IPS-18c (cell line): ENCODE measurements around the gene TMEM201.
"Not testable (repeated sequence)": the region's sequence is repeated elsewhere in the genome, so short reads cannot be mapped to it uniquely, and the experiment has no call there.

Source experiments
- H3K4me3 ChIP-seq: 2 replicates; pipeline ENCODE4 v1.7.0; 2013; ENCODE audit warnings: low read depth, mild to moderate bottlenecking, low read length, moderate library complexity; ENCODE audit not compliant: insufficient read depth
- H3K9me3 ChIP-seq: one replicate; pipeline ENCODE4 v1.6.1; 2013; ENCODE audit warnings: mild to moderate bottlenecking, low read length, moderate library complexity; ENCODE audit not compliant: control insufficient read depth, insufficient read depth

TMEM201 gene

GRCh38 chr1:9588551-9589143 lies at the start of gene TMEM201:
Gene TMEM201 (plus strand): TSS chr1:9588911. CDS start chr1:9588931, 20 bp downstream.
- Histone ChIP-seq H3K4me3 (peak within 1 kb of the TSS; percentile 82), H3K9me3 (no peaks in the 10 kb centered on the region)

DNA sequence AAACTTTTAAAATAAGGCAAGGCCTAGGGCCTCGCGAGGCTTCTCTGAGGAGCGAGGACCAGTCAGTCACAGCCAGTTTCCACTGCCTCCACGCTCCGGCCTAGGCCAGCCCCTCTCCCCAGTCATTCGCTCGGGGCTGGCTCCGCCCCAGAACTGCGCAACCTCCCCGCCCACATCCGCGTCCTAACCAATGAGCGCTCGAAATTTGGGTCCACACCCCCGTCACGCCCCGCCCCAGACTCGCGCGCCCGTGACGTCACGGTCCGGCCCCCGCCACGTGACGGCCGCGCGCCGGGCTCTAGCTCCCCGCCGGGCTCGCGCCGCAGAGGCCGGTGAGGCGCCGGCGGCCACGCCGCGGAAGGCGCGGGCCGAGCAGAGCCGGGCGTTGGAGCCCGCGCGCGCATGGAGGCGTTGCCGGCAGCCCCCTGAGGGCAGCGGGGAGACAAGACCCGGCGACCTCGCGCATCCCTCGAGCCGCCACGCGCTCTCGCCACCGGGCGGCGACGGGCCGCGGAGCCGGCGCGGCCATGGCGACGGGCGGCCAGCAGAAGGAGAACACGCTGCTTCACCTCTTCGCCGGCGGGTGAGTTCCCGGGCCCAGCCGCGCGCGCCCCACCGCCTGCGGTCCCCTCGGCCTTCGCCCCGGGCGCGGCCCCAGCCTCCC lies 49.4 kb upstream of the TMEM201 start, which contains the start of gene SLC25A33:
Gene SLC25A33, plus strand, starts transcription at position 301 of the 664 bp plus-strand sequence. Its CDS starts 227 bp downstream, at position 528.
- Histone ChIP-seq H3K9me3 (peaks cover 2% of the 10 kb centered on the region), H3K4me3 (peak within 1 kb of the TSS; percentile 70)

GRCh38 chr1:9539829-9540550 lies 48.7 kb upstream of the TMEM201 start:
- Histone ChIP-seq H3K9me3 (peaks cover 2% of the 10 kb centered on the region), H3K4me3 (peak overlapping the region; percentile 70)

GRCh38 chr1:9542430-9542829 lies 46.3 kb upstream of the TMEM201 start:
- Histone ChIP-seq H3K9me3 (peaks cover 2% of the 10 kb centered on the region), H3K4me3 (no peak overlapping the region)

GRCh38 chr1:9544926-9545325 lies 43.8 kb upstream of the TMEM201 start:
- H3K9me3 ChIP-seq, result peaks cover 2% of the 10 kb centered on the region
- H3K4me3 ChIP-seq, result no peak overlapping the region

- Histone ChIP-seq H3K4me3 (no peak overlapping the region), H3K9me3 (no peaks in the 10 kb centered on the region)
Observed at GRCh38 chr1:9549955-9550546, 38.7 kb upstream of the TMEM201 start.

- H3K9me3 ChIP-seq, result no peaks in the 10 kb centered on the region
- no peak overlapping the region for H3K4me3 ChIP-seq
Observed at GRCh38 chr1:9551984-9552383, 36.7 kb upstream of the TMEM201 start.

- Histone ChIP-seq H3K4me3 (no peak overlapping the region), H3K9me3 (no peaks in the 10 kb centered on the region)
Observed at GRCh38 chr1:9553736-9554144, 35.0 kb upstream of the TMEM201 start.

DNA sequence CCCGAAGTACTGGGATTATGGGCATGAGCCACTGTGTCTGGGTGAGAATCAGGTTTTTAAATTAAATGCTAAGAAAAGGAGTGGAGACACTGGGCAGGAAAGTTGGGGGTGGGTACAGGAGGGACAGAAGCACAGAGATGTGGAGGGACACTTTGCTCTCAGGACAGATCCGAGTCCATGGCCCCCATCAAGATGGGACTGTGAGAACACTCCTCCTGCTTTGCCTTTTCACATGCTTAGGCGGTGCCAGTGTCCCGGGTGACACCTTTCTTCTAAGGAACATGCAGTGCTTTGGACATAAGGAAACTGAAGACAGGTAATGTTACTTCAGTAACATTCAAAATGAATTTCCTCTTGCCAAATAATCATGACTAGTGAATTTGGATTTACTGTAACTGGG lies 32.8 kb upstream of the TMEM201 start:
- Histone ChIP-seq H3K9me3 (no peaks in the 10 kb centered on the region), H3K4me3 (no peak overlapping the region)

- H3K4me3 ChIP-seq, result no peak overlapping the region
- no peaks in the 10 kb centered on the region for H3K9me3 ChIP-seq
Observed at GRCh38 chr1:9557624-9558023, 31.1 kb upstream of the TMEM201 start.

- Histone ChIP-seq H3K4me3 (no peak overlapping the region), H3K9me3 (no peaks in the 10 kb centered on the region)
Observed at GRCh38 chr1:9558271-9558945, 30.3 kb upstream of the TMEM201 start.

DNA sequence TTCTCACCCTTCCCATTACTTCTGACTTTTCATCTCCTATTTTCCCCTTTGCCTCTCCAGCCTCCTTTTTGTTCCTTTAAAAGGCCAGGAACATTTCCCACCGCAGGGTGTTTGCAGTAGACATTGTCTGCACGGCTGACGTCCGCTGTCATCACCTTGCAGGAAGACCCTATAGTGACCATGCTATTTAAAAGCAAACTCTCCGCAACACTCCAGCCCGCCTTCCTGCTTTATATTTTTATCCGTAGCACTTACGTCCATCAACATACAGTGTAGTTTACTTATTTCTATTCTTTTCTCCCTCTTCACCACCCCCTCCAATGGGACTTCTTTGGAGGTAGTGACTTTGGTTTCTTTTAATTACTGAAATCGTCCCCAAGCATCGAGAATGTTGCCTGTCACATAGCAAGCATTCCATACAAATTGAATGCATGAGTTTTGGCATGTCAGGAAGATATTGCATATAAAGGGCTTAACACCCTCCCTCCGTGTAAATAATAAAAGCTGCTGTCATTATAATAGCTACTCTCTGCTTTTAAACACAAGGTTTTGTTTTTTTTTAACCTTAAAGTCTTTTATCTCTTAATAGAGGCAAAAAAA lies 29.7 kb upstream of the TMEM201 start:
- Histone ChIP-seq H3K4me3 (no peak overlapping the region), H3K9me3 (no peaks in the 10 kb centered on the region)

- no peaks in the 10 kb centered on the region for H3K9me3 ChIP-seq
Observed at GRCh38 chr1:9559673-9560072, 29.0 kb upstream of the TMEM201 start.

DNA sequence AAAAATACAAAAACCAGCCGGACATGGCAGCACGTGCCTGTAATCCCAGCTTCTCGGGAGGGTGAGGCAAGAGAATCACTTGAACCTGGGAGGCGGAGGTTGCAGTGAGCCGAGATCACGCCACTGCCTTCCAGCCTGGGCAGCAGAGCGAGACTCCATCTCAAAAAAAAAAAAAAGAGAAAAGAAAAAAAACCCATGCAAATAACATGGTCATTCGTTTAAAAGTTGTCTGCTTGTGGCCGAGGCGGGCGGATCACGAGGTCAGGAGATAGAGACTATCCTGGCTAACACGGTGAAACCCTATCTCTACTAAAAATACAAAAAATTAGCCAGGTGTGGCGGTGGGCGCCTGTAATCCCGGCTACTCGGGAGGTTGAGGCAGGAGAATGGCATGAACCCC lies 28.6 kb upstream of the TMEM201 start:
- not testable (repeated sequence) for H3K4me3 ChIP-seq, H3K9me3 ChIP-seq

More at GRCh38 chr1:9559673-9560072, 29.0 kb upstream of the TMEM201 start:
- H3K4me3 ChIP-seq, result no peak overlapping the region

- Histone ChIP-seq H3K9me3 (no peaks in the 10 kb centered on the region), H3K4me3 (no peak overlapping the region)
Observed at GRCh38 chr1:9561429-9561828, 27.3 kb upstream of the TMEM201 start.

DNA sequence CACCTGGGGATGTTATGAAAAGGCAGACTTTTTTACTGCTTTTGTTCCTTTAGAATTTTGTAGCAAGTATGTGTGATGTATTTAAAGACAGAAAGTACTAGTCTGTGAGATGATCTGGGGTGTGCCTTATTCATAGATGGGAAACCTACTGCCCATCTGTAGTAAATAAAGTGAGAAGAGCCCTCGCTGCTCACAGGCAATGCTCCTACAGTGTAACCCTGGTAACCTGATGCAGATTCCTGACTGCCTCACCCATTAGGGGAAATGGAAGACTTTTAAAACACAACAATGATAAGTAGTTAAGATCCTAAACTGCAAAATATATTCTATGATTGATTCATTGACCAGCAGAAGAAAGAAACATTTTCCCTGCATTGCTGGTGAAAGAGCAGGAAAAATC lies 19.4 kb upstream of the TMEM201 start:
- H3K4me3 ChIP-seq, result no peak overlapping the region
- H3K9me3 ChIP-seq, result no peaks in the 10 kb centered on the region
